ENCODE measurements around the gene ATE1. TPM values are rescaled to one million over a fixed set of nuclear protein-coding genes. Genes with fewer than 3 reads are reported as not detected.

Gene ATE1
- total RNA-seq (2014; rRNA removed; shearing (Covaris generic)) = 24.5 and 26.1 TPM in 2 replicates
- 17.4 and 20.4 TPM in 2 replicates for polyA plus RNA-seq (2016; fragmentation: Nextera tagmentation; extraction: Ambion mirVana)
- long read RNA-seq, full-length matches to known transcripts = 1 of 4 reads
- long read RNA-seq, partial matches to known transcripts = 1 of 4 reads
- long read RNA-seq, other reads (novel, unspliced or antisense) = 2 of 4 reads

DNA sequence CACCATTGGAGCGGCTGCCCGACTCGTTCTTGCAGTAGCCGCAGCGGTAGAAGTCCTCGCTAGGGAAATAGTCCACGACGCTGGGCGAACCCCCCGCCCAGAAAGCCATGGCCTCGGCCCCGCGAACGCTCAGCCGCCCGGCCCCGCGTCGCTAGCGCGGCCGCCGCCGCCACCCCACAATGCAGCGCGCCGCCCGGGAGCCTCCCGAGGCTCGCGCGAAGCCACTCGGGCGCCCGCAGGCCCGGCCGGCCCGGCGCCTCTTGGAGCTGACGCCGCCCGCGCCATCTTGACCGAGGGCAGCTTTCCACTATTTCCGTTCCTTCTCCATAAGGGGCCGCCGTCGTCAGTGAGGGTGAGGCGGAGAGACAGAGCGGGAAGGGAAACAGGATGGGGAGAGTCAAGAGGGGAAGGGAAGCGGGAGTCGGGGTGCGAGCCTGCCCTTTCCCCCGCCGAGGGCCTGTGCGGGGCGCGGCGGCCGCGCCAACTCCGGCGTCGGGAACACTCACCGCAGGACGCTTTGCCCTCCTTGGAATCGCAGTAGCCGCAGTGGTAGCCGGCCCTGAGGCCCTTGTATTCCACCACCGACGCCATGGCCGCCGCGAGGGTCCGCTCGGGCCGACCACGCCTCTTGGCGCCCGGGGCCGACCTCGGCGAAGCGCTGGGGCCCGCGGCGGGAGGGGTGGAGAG lies at the start of gene ATE1:
TSS of gene ATE1 (minus strand) at position 191 of the 687 bp plus-strand sequence. CDS start at position 109, 82 bp downstream.
- peaks cover 44% of the 10 kb centered on the region for H3K79me2 ChIP-seq (replicated peaks; ENCODE audit: insufficient read depth)
- Mint-ChIP-seq H3K4me1 (peaks cover 13% of the 10 kb centered on the region), H3K9me3 (no peaks in the 10 kb centered on the region), H3K36me3 (ENCODE audit: low read depth) (peaks cover 6% of the 10 kb centered on the region), H3K4me3 (peak within 1 kb of the TSS; percentile 91), H3K27me3 (ENCODE audit: insufficient read depth, low read depth, poor library complexity) (peaks cover 14% of the 10 kb centered on the region), H3K27ac (peak within 1 kb of the TSS; percentile 96)
- peaks cover 3% of the 10 kb centered on the region; the same call in 1 of the 2 replicates for H3K4me1 ChIP-seq (ENCODE audit: insufficient read depth)
- H2AFZ ChIP-seq = peak within 1 kb of the TSS; percentile 81
- 0 out of 2 replicates have a peak, but pooled peaks cover 3% of the 10 kb centered on the region for H4K20me1 ChIP-seq (replicated peaks; ENCODE audit: insufficient read depth)
- no peaks in the 10 kb centered on the region for H3K9me2 ChIP-seq (ENCODE audit: insufficient read depth)
- TF ChIP-seq, protein P1, sequence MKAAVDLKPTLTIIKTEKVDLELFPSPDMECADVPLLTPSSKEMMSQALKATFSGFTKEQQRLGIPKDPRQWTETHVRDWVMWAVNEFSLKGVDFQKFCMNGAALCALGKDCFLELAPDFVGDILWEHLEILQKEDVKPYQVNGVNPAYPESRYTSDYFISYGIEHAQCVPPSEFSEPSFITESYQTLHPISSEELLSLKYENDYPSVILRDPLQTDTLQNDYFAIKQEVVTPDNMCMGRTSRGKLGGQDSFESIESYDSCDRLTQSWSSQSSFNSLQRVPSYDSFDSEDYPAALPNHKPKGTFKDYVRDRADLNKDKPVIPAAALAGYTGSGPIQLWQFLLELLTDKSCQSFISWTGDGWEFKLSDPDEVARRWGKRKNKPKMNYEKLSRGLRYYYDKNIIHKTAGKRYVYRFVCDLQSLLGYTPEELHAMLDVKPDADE (IDR thresholded peaks at IDR 0.05) = peak; percentile 46; the same call in 1 of the 2 replicates
- TF ChIP-seq CREB1 (CRISPR knock-in tag; IDR thresholded peaks at IDR 0.05; ENCODE audit: low read depth) (peak; percentile 68), JUNB (IDR thresholded peaks at IDR 0.05; ENCODE audit: unreplicated experiment) (no peak), EZH2phosphoT487 (IDR thresholded peaks at IDR 0.05; ENCODE audit: unreplicated experiment) (no peak), POLR2AphosphoS5 (IDR thresholded peaks at IDR 0.05; ENCODE audit: low read depth) (peak; percentile 92)
- TF ChIP-seq, protein P2, sequence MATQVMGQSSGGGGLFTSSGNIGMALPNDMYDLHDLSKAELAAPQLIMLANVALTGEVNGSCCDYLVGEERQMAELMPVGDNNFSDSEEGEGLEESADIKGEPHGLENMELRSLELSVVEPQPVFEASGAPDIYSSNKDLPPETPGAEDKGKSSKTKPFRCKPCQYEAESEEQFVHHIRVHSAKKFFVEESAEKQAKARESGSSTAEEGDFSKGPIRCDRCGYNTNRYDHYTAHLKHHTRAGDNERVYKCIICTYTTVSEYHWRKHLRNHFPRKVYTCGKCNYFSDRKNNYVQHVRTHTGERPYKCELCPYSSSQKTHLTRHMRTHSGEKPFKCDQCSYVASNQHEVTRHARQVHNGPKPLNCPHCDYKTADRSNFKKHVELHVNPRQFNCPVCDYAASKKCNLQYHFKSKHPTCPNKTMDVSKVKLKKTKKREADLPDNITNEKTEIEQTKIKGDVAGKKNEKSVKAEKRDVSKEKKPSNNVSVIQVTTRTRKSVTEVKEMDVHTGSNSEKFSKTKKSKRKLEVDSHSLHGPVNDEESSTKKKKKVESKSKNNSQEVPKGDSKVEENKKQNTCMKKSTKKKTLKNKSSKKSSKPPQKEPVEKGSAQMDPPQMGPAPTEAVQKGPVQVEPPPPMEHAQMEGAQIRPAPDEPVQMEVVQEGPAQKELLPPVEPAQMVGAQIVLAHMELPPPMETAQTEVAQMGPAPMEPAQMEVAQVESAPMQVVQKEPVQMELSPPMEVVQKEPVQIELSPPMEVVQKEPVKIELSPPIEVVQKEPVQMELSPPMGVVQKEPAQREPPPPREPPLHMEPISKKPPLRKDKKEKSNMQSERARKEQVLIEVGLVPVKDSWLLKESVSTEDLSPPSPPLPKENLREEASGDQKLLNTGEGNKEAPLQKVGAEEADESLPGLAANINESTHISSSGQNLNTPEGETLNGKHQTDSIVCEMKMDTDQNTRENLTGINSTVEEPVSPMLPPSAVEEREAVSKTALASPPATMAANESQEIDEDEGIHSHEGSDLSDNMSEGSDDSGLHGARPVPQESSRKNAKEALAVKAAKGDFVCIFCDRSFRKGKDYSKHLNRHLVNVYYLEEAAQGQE (IDR thresholded peaks at IDR 0.05; ENCODE audit: unreplicated experiment) = no peak
- H3F3A ChIP-seq (replicated peaks; ENCODE audit: low read depth) = no peaks in the 10 kb centered on the region
- no peaks in the 10 kb centered on the region for H3K27me3 ChIP-seq (ENCODE audit: insufficient read depth)
- ATAC-seq (peak; percentile 92), DNase-seq (ENCODE audit: low spot score) (peak; percentile 96)
- H3K27ac ChIP-seq (ENCODE audit: low read depth) = peak within 1 kb of the TSS; percentile 96
- H3K36me3 ChIP-seq (ENCODE audit: insufficient read depth) = no peaks in the 10 kb centered on the region
- H3K4me2 ChIP-seq = peak within 1 kb of the TSS; percentile 93
- H3K4me3 ChIP-seq = peak within 1 kb of the TSS; percentile 92

DNA sequence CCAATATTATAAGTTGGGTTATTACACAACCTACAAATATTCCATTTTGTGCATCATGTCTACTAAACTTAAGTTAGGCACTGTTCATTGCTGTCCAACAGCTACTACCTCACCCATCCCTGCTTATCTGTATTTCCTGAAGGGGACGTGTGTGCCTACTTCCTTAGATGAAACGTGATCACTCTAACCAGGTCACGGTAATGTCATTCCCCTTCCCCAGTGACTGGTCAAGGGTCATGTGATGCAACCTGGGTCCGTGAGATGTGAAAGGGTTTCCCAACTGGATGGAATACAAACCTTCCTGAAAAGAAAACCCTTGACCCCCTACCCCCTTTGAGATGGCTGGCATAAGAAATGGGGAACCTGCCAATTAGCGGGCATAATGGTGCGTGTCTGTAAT lies 48.8 kb upstream of the ATE1 start:
- Histone ChIP-seq H4K20me1 (replicated peaks; ENCODE audit: insufficient read depth) (peaks cover 2% of the 10 kb centered on the region; the same call in 1 of the 2 replicates), H2AFZ (no peak overlapping the region), H3K36me3 (ENCODE audit: insufficient read depth) (peaks cover 7% of the 10 kb centered on the region; the same call in 1 of the 2 replicates), H3F3A (replicated peaks; ENCODE audit: low read depth) (peaks cover 10% of the 10 kb centered on the region; the same call in 1 of the 2 replicates), H3K27me3 (ENCODE audit: insufficient read depth) (no peaks in the 10 kb centered on the region), H3K9me2 (ENCODE audit: insufficient read depth) (no peaks in the 10 kb centered on the region), H3K4me2 (no peak overlapping the region), H3K4me1 (ENCODE audit: insufficient read depth) (peaks cover 8% of the 10 kb centered on the region), H3K4me3 (no peak overlapping the region), H3K27ac (ENCODE audit: low read depth) (no peak overlapping the region), H3K79me2 (replicated peaks; ENCODE audit: insufficient read depth) (peaks cover 18% of the 10 kb centered on the region)
- Mint-ChIP-seq H3K4me1 (peaks cover 11% of the 10 kb centered on the region), H3K36me3 (ENCODE audit: low read depth) (peaks cover 38% of the 10 kb centered on the region), H3K9me3 (peaks cover 32% of the 10 kb centered on the region), H3K27ac (no peak overlapping the region), H3K4me3 (no peak overlapping the region), H3K27me3 (ENCODE audit: insufficient read depth, low read depth, poor library complexity) (peaks cover 14% of the 10 kb centered on the region)
- DNase-seq (ENCODE audit: low spot score) (no peak), ATAC-seq (no peak)
- TF ChIP-seq NANOG (IDR thresholded peaks at IDR 0.05; ENCODE audit: borderline replicate concordance) (no peak), CREB1 (CRISPR knock-in tag; IDR thresholded peaks at IDR 0.05; ENCODE audit: low read depth) (no peak), EZH2phosphoT487 (IDR thresholded peaks at IDR 0.05; ENCODE audit: unreplicated experiment) (no peak), ZNF331 (CRISPR knock-in tag; IDR thresholded peaks at IDR 0.05; ENCODE audit: low read depth) (no peak), JUNB (IDR thresholded peaks at IDR 0.05; ENCODE audit: unreplicated experiment) (no peak)
- TF ChIP-seq, protein P3, sequence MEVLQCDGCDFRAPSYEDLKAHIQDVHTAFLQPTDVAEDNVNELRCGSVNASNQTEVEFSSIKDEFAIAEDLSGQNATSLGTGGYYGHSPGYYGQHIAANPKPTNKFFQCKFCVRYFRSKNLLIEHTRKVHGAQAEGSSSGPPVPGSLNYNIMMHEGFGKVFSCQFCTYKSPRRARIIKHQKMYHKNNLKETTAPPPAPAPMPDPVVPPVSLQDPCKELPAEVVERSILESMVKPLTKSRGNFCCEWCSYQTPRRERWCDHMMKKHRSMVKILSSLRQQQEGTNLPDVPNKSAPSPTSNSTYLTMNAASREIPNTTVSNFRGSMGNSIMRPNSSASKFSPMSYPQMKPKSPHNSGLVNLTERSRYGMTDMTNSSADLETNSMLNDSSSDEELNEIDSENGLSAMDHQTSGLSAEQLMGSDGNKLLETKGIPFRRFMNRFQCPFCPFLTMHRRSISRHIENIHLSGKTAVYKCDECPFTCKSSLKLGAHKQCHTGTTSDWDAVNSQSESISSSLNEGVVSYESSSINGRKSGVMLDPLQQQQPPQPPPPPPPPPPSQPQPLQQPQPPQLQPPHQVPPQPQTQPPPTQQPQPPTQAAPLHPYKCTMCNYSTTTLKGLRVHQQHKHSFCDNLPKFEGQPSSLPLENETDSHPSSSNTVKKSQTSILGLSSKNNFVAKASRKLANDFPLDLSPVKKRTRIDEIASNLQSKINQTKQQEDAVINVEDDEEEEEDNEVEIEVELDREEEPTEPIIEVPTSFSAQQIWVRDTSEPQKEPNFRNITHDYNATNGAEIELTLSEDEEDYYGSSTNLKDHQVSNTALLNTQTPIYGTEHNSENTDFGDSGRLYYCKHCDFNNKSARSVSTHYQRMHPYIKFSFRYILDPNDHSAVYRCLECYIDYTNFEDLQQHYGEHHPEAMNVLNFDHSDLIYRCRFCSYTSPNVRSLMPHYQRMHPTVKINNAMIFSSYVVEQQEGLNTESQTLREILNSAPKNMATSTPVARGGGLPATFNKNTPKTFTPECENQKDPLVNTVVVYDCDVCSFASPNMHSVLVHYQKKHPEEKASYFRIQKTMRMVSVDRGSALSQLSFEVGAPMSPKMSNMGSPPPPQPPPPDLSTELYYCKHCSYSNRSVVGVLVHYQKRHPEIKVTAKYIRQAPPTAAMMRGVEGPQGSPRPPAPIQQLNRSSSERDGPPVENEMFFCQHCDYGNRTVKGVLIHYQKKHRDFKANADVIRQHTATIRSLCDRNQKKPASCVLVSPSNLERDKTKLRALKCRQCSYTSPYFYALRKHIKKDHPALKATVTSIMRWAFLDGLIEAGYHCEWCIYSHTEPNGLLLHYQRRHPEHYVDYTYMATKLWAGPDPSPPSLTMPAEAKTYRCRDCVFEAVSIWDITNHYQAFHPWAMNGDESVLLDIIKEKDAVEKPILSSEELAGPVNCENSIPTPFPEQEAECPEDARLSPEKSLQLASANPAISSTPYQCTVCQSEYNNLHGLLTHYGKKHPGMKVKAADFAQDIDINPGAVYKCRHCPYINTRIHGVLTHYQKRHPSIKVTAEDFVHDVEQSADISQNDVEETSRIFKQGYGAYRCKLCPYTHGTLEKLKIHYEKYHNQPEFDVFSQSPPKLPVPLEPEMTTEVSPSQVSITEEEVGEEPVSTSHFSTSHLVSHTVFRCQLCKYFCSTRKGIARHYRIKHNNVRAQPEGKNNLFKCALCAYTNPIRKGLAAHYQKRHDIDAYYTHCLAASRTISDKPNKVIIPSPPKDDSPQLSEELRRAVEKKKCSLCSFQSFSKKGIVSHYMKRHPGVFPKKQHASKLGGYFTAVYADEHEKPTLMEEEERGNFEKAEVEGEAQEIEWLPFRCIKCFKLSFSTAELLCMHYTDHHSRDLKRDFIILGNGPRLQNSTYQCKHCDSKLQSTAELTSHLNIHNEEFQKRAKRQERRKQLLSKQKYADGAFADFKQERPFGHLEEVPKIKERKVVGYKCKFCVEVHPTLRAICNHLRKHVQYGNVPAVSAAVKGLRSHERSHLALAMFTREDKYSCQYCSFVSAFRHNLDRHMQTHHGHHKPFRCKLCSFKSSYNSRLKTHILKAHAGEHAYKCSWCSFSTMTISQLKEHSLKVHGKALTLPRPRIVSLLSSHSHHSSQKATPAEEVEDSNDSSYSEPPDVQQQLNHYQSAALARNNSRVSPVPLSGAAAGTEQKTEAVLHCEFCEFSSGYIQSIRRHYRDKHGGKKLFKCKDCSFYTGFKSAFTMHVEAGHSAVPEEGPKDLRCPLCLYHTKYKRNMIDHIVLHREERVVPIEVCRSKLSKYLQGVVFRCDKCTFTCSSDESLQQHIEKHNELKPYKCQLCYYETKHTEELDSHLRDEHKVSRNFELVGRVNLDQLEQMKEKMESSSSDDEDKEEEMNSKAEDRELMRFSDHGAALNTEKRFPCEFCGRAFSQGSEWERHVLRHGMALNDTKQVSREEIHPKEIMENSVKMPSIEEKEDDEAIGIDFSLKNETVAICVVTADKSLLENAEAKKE (CRISPR knock-in tag; IDR thresholded peaks at IDR 0.05) = no peak

Data from GM23338 (cell line).